HG03064 (cell line): ENCODE results near the gene MX2.

Experiments
- ATAC-seq: cut with Tn5 transposase; IDR thresholded peaks from one replicate; pipeline ENCODE4 v1.9.1; 2021; ENCODE audit warnings: low read depth; ENCODE audit not compliant: unreplicated experiment

Gene MX2

GRCh38 chr21:41429925-41430491 lies 68.2 kb downstream of the MX2 start:
- no peak for ATAC-seq

GRCh38 chr21:41431788-41432548 lies 70.1 kb downstream of the MX2 start:
- ATAC-seq: no peak

GRCh38 chr21:41432562-41433460 lies 71.0 kb downstream of the MX2 start:
- no peak for ATAC-seq

- no peak for ATAC-seq
Observed at GRCh38 chr21:41433566-41433965, 71.7 kb downstream of the MX2 start.

GRCh38 chr21:41435706-41436105 lies 73.9 kb downstream of the MX2 start:
- no peak for ATAC-seq

- no peak for ATAC-seq
Observed at GRCh38 chr21:41437729-41438128, 75.9 kb downstream of the MX2 start.

GRCh38 chr21:41438425-41439113 lies 76.7 kb downstream of the MX2 start:
- ATAC-seq: no peak

GRCh38 chr21:41439248-41439647 lies 77.4 kb downstream of the MX2 start:
- no peak for ATAC-seq

- ATAC-seq: no peak
Observed at GRCh38 chr21:41441546-41441945, 79.7 kb downstream of the MX2 start.

GRCh38 chr21:41442481-41443186 lies 80.8 kb downstream of the MX2 start:
- ATAC-seq: no peak

- no peak for ATAC-seq
Observed at GRCh38 chr21:41443562-41443961, 81.7 kb downstream of the MX2 start.

- ATAC-seq: no peak
Observed at GRCh38 chr21:41444703-41445464, 83.1 kb downstream of the MX2 start.

GRCh38 chr21:41445465-41445862 lies 83.6 kb downstream of the MX2 start:
- no peak for ATAC-seq

- no peak for ATAC-seq
Observed at GRCh38 chr21:41446586-41446985, 84.8 kb downstream of the MX2 start.

- no peak for ATAC-seq
Observed at GRCh38 chr21:41447356-41447755, 85.5 kb downstream of the MX2 start.

- no peak for ATAC-seq
Observed at GRCh38 chr21:41449613-41450012, 87.8 kb downstream of the MX2 start.

- no peak for ATAC-seq
Observed at GRCh38 chr21:41451753-41452676, 90.2 kb downstream of the MX2 start.

- no peak for ATAC-seq
Observed at GRCh38 chr21:41453198-41453597, 91.4 kb downstream of the MX2 start.
